ENCODE data around the gene OGFR. TPM values are rescaled to one million over a fixed set of nuclear protein-coding genes. Genes with fewer than 3 reads are reported as not detected.

The OGFR gene
- total RNA-seq, 1 experiment from 2014 or later, result 73.6 TPM

DNA sequence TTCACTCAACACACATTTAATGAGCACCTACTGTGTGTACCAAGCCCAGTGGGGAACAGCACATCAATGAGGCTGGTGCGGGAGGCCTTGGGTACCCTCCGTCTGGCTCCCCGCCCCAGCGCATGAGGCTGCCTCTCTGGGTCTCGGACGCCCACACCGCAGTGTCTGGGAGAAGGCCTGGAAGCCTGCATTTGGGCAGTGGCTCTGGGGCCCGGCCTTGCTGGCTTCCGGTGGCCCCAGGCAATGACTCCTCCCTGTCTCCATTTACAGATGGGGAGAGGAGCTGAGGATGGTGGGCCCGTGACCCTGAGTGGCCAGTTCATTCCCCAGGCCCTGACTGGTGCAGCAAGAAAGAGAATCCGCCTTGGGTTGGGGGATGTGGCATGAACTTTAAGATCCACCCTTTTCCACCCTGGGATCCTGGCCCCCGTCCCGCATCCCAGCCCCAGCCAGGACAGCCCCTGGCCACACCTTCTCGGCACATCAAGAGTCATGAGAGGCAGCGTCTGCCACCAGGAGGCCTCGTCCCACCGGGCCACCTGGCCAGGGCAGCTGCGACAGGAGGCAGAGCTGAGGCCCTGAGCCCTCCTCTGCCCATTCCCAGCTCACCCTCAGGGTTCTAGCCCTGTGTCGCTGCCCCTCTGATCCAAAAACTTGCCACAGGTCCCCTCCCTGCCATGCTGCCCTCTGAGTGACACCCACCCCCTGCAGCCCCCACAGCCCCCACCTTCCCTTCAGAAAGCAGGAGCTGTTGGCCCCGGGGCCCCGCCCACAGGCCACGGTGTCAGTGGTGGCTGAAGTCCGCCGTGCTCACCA is 25.8 kb upstream of the OGFR start:
- ChIA-PET RAD21 (ENCODE audit: low non-redundant PET in 1 of 2, low total read pairs in 2 of 2, uncharacterized antibody in 2 of 2, unreplicated experiment in 2 of 2) (interaction anchor here in 1 of 2 experiments (0.5 kb wide), 1 partner anchor 230 kb away, joined by 3 read pairs; no protein-coding TSS in a partner anchor), CTCF (interaction anchor here (1.2 kb wide), 1 partner anchor 12 kb away, joined by 7 read pairs; no protein-coding TSS in a partner anchor), POLR2A (interaction anchor here (0.6 to 1.1 kb wide), 2 partner anchors 15 to 28 kb away, joined by 3 to 5 read pairs; no protein-coding TSS in a partner anchor)
- Histone ChIP-seq H4K20me1 (ENCODE audit: insufficient read depth) (no peaks in the 10 kb centered on the region), H3K9ac (ENCODE audit: low read length) (no peak overlapping the region), H3K4me1 (ENCODE audit: control insufficient read depth in 1 of 2, insufficient read depth in 2 of 2, low read length in 2 of 2) (peaks cover 21 to 61% of the 10 kb centered on the region in 2 experiments; a peak in 3 of 4 replicates), H3K79me2 (ENCODE audit: insufficient read depth, low read length) (peaks cover 6% of the 10 kb centered on the region; the same call in 1 of the 2 replicates), H3K9me3 (ENCODE audit: control insufficient read depth in 1 of 2, insufficient read depth in 1 of 2, low read depth in 1 of 2, low read length in 2 of 2) (no peaks in the 10 kb centered on the region), H3K4me2 (ENCODE audit: low read length) (no peak overlapping the region), H3K9me2 (ENCODE audit: insufficient read depth) (no peaks in the 10 kb centered on the region), H3K27me3 (ENCODE audit: insufficient read depth, low read length) (no peaks in the 10 kb centered on the region), H2AFZ (ENCODE audit: low read depth, low read length, poor library complexity, severe bottlenecking) (no peak overlapping the region), H3K4me3 (replicated peaks in 1 of 2; ENCODE audit: low read depth in 1 of 2, low read length in 2 of 2) (no peak overlapping the region), H3K27ac (ENCODE audit: low read depth, low read length) (peak overlapping the region; percentile 8; the same call in 1 of the 2 replicates), H3K36me3 (ENCODE audit: control insufficient read depth in 1 of 2, insufficient read depth in 2 of 2, low read length in 2 of 2) (no peaks in the 10 kb centered on the region)
- TF ChIP-seq, protein P1, sequence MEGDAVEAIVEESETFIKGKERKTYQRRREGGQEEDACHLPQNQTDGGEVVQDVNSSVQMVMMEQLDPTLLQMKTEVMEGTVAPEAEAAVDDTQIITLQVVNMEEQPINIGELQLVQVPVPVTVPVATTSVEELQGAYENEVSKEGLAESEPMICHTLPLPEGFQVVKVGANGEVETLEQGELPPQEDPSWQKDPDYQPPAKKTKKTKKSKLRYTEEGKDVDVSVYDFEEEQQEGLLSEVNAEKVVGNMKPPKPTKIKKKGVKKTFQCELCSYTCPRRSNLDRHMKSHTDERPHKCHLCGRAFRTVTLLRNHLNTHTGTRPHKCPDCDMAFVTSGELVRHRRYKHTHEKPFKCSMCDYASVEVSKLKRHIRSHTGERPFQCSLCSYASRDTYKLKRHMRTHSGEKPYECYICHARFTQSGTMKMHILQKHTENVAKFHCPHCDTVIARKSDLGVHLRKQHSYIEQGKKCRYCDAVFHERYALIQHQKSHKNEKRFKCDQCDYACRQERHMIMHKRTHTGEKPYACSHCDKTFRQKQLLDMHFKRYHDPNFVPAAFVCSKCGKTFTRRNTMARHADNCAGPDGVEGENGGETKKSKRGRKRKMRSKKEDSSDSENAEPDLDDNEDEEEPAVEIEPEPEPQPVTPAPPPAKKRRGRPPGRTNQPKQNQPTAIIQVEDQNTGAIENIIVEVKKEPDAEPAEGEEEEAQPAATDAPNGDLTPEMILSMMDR (IDR thresholded peaks at IDR 0.05 in 2 of 3, conservative IDR thresholded peaks at IDR 0.05 in 1 of 3; ENCODE audit: borderline replicate concordance in 1 of 3, insufficient read depth in 1 of 3, low read depth in 2 of 3, low read length in 2 of 3), result 0 out of 6 replicates have a peak, but pooled peaks of 2 of the 3 experiments have one; percentile 14
- TF ChIP-seq JUND (IDR thresholded peaks at IDR 0.05) (no peak), FOSL1 (IDR thresholded peaks at IDR 0.05; ENCODE audit: low read depth) (no peak), ZNF274 (IDR thresholded peaks at IDR 0.05; ENCODE audit: low read depth, low read length) (no peak), EGR1 (IDR thresholded peaks at IDR 0.05; ENCODE audit: low read depth) (no peak), SP1 (IDR thresholded peaks at IDR 0.05; ENCODE audit: low read depth) (no peak), POLR2AphosphoS5 (IDR thresholded peaks at IDR 0.05; ENCODE audit: low read depth, low read length) (no peak), CBX3 (IDR thresholded peaks at IDR 0.05; ENCODE audit: low read depth) (no peak), TCF7L2 (IDR thresholded peaks at IDR 0.05; ENCODE audit: borderline replicate concordance, extremely low read depth, insufficient read depth, insufficient read length) (peak; percentile 89), POLR2A (IDR thresholded peaks at IDR 0.05; ENCODE audit: borderline replicate concordance, extremely low read depth, insufficient read depth, insufficient read length) (peak; percentile 25), RAD21 (IDR thresholded peaks at IDR 0.05; ENCODE audit: low read depth) (no peak), ZFX (IDR thresholded peaks at IDR 0.05) (peak; percentile 20; the same call in 1 of the 2 replicates)
- no peak for DNase-seq (ENCODE audit: low read depth, low spot score)
- intact Hi-C loops (cut with micrococcal nuclease), result no loop called here
- no peak for ATAC-seq
- BruUV-seq (replicated peaks), result no TSS peak

All from HCT116 (cell line).